ENCODE measurements around the gene COBL. TPM values are rescaled to one million over a fixed set of nuclear protein-coding genes. Genes with fewer than 3 reads are reported as not detected.

COBL gene
- total RNA-seq, 4 donors from 2014 or later = 14.3 to 19.3 (median 15.9) TPM

DNA sequence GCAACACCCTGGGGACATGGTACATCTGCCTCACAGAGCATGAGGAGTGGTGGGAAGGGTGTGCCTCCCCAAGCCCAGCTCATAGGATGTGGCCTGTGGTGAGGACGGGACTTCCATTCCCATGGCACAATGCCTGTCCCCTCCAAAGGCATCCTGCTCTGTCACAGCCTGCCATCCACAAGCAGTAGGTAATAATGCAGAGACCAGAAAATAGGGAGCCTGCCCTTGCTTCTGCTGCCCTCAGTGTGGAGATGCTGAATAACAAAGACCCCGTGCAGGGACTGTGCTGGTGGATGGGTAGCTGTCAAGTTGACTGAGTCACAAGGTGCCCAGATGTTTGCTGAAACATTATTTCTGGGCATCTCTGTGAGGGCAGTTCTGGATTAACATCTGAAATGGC lies 334.0 kb downstream of the COBL start:
- Histone ChIP-seq H3K9me3 (no peaks in the 10 kb centered on the region), H3K27ac (no peak overlapping the region), H3K4me3 (replicated peaks in 1 of 3) (no peak overlapping the region), H3K27me3 (no peaks in the 10 kb centered on the region), H3K36me3 (no peaks in the 10 kb centered on the region), H3K4me1 (no peaks in the 10 kb centered on the region)
- TF ChIP-seq, protein P1, sequence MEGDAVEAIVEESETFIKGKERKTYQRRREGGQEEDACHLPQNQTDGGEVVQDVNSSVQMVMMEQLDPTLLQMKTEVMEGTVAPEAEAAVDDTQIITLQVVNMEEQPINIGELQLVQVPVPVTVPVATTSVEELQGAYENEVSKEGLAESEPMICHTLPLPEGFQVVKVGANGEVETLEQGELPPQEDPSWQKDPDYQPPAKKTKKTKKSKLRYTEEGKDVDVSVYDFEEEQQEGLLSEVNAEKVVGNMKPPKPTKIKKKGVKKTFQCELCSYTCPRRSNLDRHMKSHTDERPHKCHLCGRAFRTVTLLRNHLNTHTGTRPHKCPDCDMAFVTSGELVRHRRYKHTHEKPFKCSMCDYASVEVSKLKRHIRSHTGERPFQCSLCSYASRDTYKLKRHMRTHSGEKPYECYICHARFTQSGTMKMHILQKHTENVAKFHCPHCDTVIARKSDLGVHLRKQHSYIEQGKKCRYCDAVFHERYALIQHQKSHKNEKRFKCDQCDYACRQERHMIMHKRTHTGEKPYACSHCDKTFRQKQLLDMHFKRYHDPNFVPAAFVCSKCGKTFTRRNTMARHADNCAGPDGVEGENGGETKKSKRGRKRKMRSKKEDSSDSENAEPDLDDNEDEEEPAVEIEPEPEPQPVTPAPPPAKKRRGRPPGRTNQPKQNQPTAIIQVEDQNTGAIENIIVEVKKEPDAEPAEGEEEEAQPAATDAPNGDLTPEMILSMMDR (IDR thresholded peaks at IDR 0.05) = no peak
- no peak for TF ChIP-seq POLR2A (IDR thresholded peaks at IDR 0.05)
- DNase-seq = no peak
- whole genome bisulfite sequencing, 2 donors = 56 to 60% methylated on average over 2 of the region's 2 CpGs
- intact Hi-C loops (cut with DNase I) = no loop called here

DNA sequence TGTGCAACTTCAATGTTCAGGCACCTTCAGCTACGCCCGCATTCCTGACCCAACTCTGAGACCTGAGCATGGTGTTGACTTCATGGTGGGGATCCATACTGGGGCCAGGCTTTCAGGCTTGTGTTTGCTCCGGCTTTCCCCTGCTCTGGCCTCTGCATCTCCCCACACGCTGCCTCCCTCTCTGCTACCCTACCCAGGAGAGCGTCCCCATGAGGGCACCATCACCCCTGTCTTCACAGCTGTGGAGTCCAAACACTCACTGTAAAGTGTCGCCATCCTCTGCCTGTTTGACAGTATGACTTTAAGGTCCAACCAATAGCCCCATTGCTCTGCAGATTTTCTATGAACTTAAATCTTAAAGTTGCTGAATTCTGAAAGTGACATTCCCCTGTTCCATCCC lies 334.9 kb downstream of the COBL start:
- H3K4me3 ChIP-seq (replicated peaks in 1 of 3) = no peak overlapping the region
- no peaks in the 10 kb centered on the region for H3K27me3 ChIP-seq
- H3K9me3 ChIP-seq = no peaks in the 10 kb centered on the region
- no peaks in the 10 kb centered on the region for H3K4me1 ChIP-seq
- 86 to 89% methylated on average over 6 of the region's 6 CpGs for WGBS, 2 donors
- intact Hi-C loops (cut with DNase I) = no loop called here
- H3K36me3 ChIP-seq = no peaks in the 10 kb centered on the region
- H3K27ac ChIP-seq = no peak overlapping the region
- DNase-seq = no peak
- no peak for TF ChIP-seq POLR2A (IDR thresholded peaks at IDR 0.05)
- TF ChIP-seq, protein P1 (IDR thresholded peaks at IDR 0.05) = no peak

DNA sequence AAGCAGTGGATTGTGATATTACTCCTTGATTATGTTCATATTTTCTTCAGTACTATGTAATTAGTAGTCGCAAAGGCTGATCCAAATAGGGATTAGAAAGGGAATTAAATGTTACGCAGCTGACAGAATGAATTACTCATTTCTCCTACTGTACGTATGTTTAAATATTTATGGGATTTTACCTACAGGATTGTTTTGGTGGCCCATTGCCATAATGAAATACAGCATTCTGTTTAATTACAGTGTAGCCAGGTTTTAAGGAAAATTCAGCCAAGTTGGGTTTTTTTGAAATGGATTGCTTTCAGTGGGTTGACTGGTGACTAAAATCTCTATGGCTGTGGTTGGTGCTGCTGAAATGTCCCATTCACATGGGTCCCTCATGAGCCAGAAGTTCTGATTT lies 336.2 kb downstream of the COBL start:
- Histone ChIP-seq H3K27ac (no peak overlapping the region), H3K4me1 (no peaks in the 10 kb centered on the region), H3K27me3 (no peaks in the 10 kb centered on the region), H3K9me3 (no peaks in the 10 kb centered on the region), H3K4me3 (replicated peaks in 1 of 3) (no peak overlapping the region), H3K36me3 (no peaks in the 10 kb centered on the region)
- TF ChIP-seq, protein P1 (IDR thresholded peaks at IDR 0.05) = no peak
- TF ChIP-seq POLR2A (IDR thresholded peaks at IDR 0.05) = no peak
- intact Hi-C loops (cut with DNase I) = no loop called here
- DNase-seq = no peak
- WGBS, 2 donors = 93% methylated on average over 3 of the region's 3 CpGs

DNA sequence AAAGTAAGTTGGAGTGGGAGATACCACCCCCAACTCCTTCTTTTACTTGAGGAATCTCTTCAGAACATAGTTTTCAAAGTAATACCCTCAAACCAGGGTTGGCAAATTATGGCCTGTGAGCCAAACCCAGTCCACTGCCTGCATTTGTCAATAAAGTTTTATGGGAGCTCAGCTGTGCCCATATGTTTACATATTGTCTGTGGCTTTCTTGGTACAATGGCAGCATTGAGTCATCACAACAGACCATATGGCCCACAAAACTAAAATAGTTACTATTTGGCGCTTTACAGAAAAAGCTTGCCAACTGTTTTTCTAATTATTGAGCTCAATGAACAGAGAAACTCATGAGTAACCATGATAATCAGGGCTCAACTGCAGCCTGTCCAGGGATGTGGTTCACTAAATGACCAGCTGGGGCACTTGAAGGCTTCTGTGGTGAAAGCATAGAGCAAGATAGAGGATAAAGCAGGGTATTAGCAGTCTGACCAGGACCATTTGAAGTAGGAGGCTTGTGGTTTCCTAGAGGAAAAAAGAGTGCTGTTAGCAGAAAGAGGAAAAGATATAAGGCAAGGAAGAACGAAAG lies 337.9 kb downstream of the COBL start:
- Histone ChIP-seq H3K36me3 (no peaks in the 10 kb centered on the region), H3K27me3 (no peaks in the 10 kb centered on the region), H3K4me3 (replicated peaks in 1 of 3) (no peak overlapping the region), H3K4me1 (no peaks in the 10 kb centered on the region), H3K27ac (no peak overlapping the region), H3K9me3 (no peaks in the 10 kb centered on the region)
- no peak for DNase-seq
- TF ChIP-seq, protein P1 (IDR thresholded peaks at IDR 0.05) = no peak
- TF ChIP-seq POLR2A (IDR thresholded peaks at IDR 0.05) = no peak
- intact Hi-C loops (cut with DNase I) = no loop called here
- 79 to 81% methylated on average over 2 of the region's 2 CpGs for WGBS, 2 donors

DNA sequence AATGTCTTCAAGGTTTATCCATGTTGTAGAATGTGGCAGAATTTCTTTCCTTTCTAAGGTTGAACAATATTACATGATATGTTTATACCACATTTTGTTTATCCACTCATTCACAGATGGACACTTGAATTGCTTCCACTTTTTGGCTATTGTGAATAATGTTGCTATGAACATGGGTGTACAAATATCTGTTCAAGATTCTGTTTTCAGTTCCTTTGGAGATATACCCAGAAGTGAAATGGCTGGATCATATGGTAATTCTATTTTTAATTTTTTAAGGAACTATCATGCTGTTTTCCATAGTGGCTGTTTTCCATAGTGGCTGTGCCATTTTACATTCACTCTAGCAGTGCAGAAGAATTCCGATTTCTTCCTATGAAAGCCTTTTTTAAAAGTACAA lies 339.2 kb downstream of the COBL start:
- no peaks in the 10 kb centered on the region for H3K4me1 ChIP-seq
- H3K36me3 ChIP-seq = no peaks in the 10 kb centered on the region
- no peaks in the 10 kb centered on the region for H3K9me3 ChIP-seq
- no peaks in the 10 kb centered on the region for H3K27me3 ChIP-seq
- 86 to 95% methylated on average over 1 of the region's 1 CpG for WGBS, 2 donors
- DNase-seq = no peak
- TF ChIP-seq, protein P1 (IDR thresholded peaks at IDR 0.05) = no peak
- no peak for TF ChIP-seq POLR2A (IDR thresholded peaks at IDR 0.05)
- H3K4me3 ChIP-seq (replicated peaks in 1 of 3) = no peak overlapping the region
- no peak overlapping the region for H3K27ac ChIP-seq
- intact Hi-C loops (cut with DNase I) = no loop called here
